HepG2 (cell line): ENCODE data around the gene GJE1. TPM values are rescaled to one million over a fixed set of nuclear protein-coding genes. Genes with fewer than 3 reads are reported as not detected.
A peak's percentile ranks its signal among the peaks of the same experiment; 100 is the strongest.

Source experiments
- ATAC-seq: fragments of 200-7000 bp; cut with Tn5 transposase; 3 replicates; pipeline ENCODE4 v1.9.1; 2020; ENCODE audit warnings: mild to moderate bottlenecking, moderate library complexity
- BruUV-seq: library from RNA; stranded (reverse); fragments of 400-500 nt; replicated peaks from 2 replicates; lab custom pipeline; 2021; lab: Mats Ljungman, UMichigan
- CTCF ChIA-PET: fragments of 300-600 bp; formaldehyde crosslinking; extraction: SDS; loops from one replicate; lab custom pipeline; 2021; ENCODE audit warnings: low total read pairs, inconsistent platforms, low intra/inter-chr PET ratio; lab: Yijun Ruan, JAX
- POLR2A ChIA-PET: fragments of 350-600 bp; sonication (Branson Sonifier 250); formaldehyde crosslinking; loops from one replicate; lab custom pipeline; 2020; ENCODE audit warnings: antibody characterized with exemption, inconsistent platforms; lab: Yijun Ruan, JAX
- DNase-seq: peaks from one replicate; pipeline ENCODE4 v3.0.0-alpha.2; 2015; ENCODE audit warnings: low spot score
- FAIRE-seq: peaks from 3 replicates; lab custom pipeline; 2011; peaks lifted over from hg19 to GRCh38; lab: Jason Lieb, UNC
- H2AFZ ChIP-seq: one replicate; pipeline ENCODE4 v1.6.1; 2011; ENCODE audit warnings: low read length, inconsistent platforms
- H3K27ac ChIP-seq: fragments of 300-600 bp; 3 replicates; pipeline ENCODE4 v1.8.0; 2011; ENCODE audit warnings: mixed run types, mild to moderate bottlenecking, mixed read lengths, low read length, inconsistent platforms; ENCODE audit not compliant: insufficient read depth; ENCODE audit errors: extremely low read length
- H3K27me3 ChIP-seq, 2 experiments: fragments of 200-600 bp in 1 of 2; 2 replicates in 1 of 2; 3 replicates in 1 of 2; pipeline versions ENCODE4 v1.6.0 to v1.8.0; 2011; ENCODE audit warnings: low read length in 2 of 2, mild to moderate bottlenecking in 2 of 2, moderate library complexity in 2 of 2, inconsistent platforms in 1 of 2; ENCODE audit not compliant: insufficient read depth in 2 of 2, control insufficient read depth in 1 of 2
- H3K36me3 ChIP-seq, 2 experiments: fragments of 200-600 bp in 1 of 2; replicated peaks in 1 of 2; 2 replicates in 1 of 2; 3 replicates in 1 of 2; pipeline versions ENCODE4 v1.5.1 to v1.8.0; 2011; ENCODE audit warnings: low read length in 2 of 2, inconsistent platforms in 1 of 2; ENCODE audit not compliant: insufficient read depth in 2 of 2, control insufficient read depth in 1 of 2
- H3K4me1 ChIP-seq: 2 replicates; pipeline ENCODE4 v1.5.1; 2012; ENCODE audit warnings: low read length, inconsistent platforms; ENCODE audit not compliant: insufficient read depth
- H3K4me2 ChIP-seq: 2 replicates; pipeline ENCODE4 v1.6.0; 2011; ENCODE audit warnings: low read depth, low read length, inconsistent platforms
- H3K4me3 ChIP-seq, 3 experiments: fragments of 200-600 bp in 1 of 3; sonication (generic), shearing (Covaris generic) in 1 of 3; replicated peaks in 1 of 3; 2 replicates each; pipeline ENCODE4 v1.5.1; 2011 to 2016; ENCODE audit warnings: low read length in 3 of 3, inconsistent platforms in 2 of 3, low read depth in 2 of 3, mild to moderate bottlenecking in 2 of 3, control low read depth in 1 of 3, mixed read lengths in 1 of 3; ENCODE audit not compliant: insufficient read depth in 1 of 3
- H3K79me2 ChIP-seq: one replicate; pipeline ENCODE4 v1.6.1; 2011; ENCODE audit warnings: low read length, inconsistent platforms; ENCODE audit not compliant: insufficient read depth
- H3K9ac ChIP-seq: 2 replicates; pipeline ENCODE4 v1.6.0; 2011; ENCODE audit warnings: mild to moderate bottlenecking, low read depth, low read length, inconsistent platforms; ENCODE audit not compliant: insufficient read depth
- H3K9me3 ChIP-seq: 2 replicates; pipeline ENCODE4 v1.5.1; 2012; ENCODE audit warnings: mild to moderate bottlenecking, low read length
- H4K20me1 ChIP-seq: 2 replicates; pipeline ENCODE4 v1.6.0; 2011; ENCODE audit warnings: inconsistent platforms, mild to moderate bottlenecking, low read length, moderate library complexity; ENCODE audit not compliant: insufficient read depth
- IRF1 ChIP-seq: sonication (generic); formaldehyde crosslinking; IDR thresholded peaks from 2 replicates; pipeline ENCODE4 v1.4.0; 2020; ENCODE audit warnings: low read depth, mild to moderate bottlenecking, missing genetic modification reagents
- PHF20 ChIP-seq: sonication (generic); formaldehyde crosslinking; IDR thresholded peaks from 2 replicates; pipeline ENCODE4 v1.5.0; 2020; ENCODE audit warnings: mild to moderate bottlenecking, missing genetic modification reagents
- PHF21A ChIP-seq: sonication (generic); formaldehyde crosslinking; IDR thresholded peaks from 2 replicates; pipeline ENCODE4 v1.5.0; 2020; ENCODE audit warnings: mild to moderate bottlenecking, missing genetic modification reagents
- THYN1 ChIP-seq: sonication (generic); formaldehyde crosslinking; IDR thresholded peaks from 2 replicates; pipeline ENCODE4 v1.8.1; 2023; ENCODE audit warnings: low read depth, mild to moderate bottlenecking, moderate library complexity, missing genetic modification reagents, borderline replicate concordance
- ZNF317 ChIP-seq: sonication (generic); formaldehyde crosslinking; IDR thresholded peaks from 2 replicates; pipeline ENCODE4 v1.5.0; 2020; ENCODE audit warnings: mild to moderate bottlenecking, missing genetic modification reagents
- ZNF382 ChIP-seq: sonication (generic); formaldehyde crosslinking; IDR thresholded peaks from 2 replicates; pipeline ENCODE4 v1.5.0; 2020; ENCODE audit warnings: missing genetic modification reagents, mild to moderate bottlenecking, borderline replicate concordance
- ZSCAN31 ChIP-seq: sonication (generic); formaldehyde crosslinking; IDR thresholded peaks from 2 replicates; pipeline ENCODE4 v1.5.0; 2020; ENCODE audit warnings: low read depth, mild to moderate bottlenecking, missing genetic modification reagents
- in situ Hi-C: cut with HindIII; loops from 2 replicates; pipeline ENCODE4 v1.10.0; 2017; ENCODE audit warnings: low pct_unique_long_range_greater_than_20kb; ENCODE audit not compliant: extremely low pct_ligation_motif_present
- intact Hi-C: fragments of 100-400 bp; cut with micrococcal nuclease; formaldehyde crosslinking; loops from one replicate; pipeline ENCODE4 v1.10.0; 2022; ENCODE audit not compliant: unreplicated experiment
- polyA plus RNA-seq, 8 experiments: library from polyadenylated mRNA; depleted of rRNA in 3 of 8; stranded (reverse) in 7 of 8; unstranded in 1 of 8; fragments of >200 nt; fragmentation: Illumina TruSeq in 4 of 8; extraction: Trizol in 4 of 8; gene quantifications; 2 replicates each; pipeline versions ENCODE4 v1.2.1 to v1.2.3, GENCODE V29; 2011 to 2016; ENCODE audit warnings: low read depth in 4 of 8, missing spikeins in 1 of 8, mixed read lengths in 1 of 8; ENCODE audit not compliant: insufficient read depth in 1 of 8
- total RNA-seq, 5 experiments: library from RNA; depleted of rRNA; stranded (reverse); fragments of >200 nt; fragmentation: Illumina TruSeq; extraction: Trizol; gene quantifications; 2 replicates each; pipeline ENCODE4 v1.2.3, GENCODE V29; 2016; ENCODE audit warnings: low read depth in 1 of 5
- TF ChIP-seq, protein P1 (sequence below): sonication (generic); formaldehyde crosslinking; IDR thresholded peaks from 2 replicates; pipeline ENCODE4 v1.8.0; 2023; ENCODE audit warnings: mild to moderate bottlenecking, missing genetic modification reagents
- TF ChIP-seq, protein P2 (sequence below): sonication (generic); formaldehyde crosslinking; IDR thresholded peaks from 2 replicates; pipeline ENCODE4 v1.4.0; 2020; ENCODE audit warnings: mild to moderate bottlenecking, missing genetic modification reagents
- TF ChIP-seq, protein P3 (sequence below): sonication (generic); formaldehyde crosslinking; IDR thresholded peaks from 2 replicates; pipeline ENCODE4 v1.4.0; 2020; ENCODE audit warnings: missing genetic modification reagents

GJE1 gene
- total and polyA plus RNA-seq, 2 of the 13 experiments (the other 11 are each of a cell fraction or from before 2014, with no cell fraction given), result not detected

DNA sequence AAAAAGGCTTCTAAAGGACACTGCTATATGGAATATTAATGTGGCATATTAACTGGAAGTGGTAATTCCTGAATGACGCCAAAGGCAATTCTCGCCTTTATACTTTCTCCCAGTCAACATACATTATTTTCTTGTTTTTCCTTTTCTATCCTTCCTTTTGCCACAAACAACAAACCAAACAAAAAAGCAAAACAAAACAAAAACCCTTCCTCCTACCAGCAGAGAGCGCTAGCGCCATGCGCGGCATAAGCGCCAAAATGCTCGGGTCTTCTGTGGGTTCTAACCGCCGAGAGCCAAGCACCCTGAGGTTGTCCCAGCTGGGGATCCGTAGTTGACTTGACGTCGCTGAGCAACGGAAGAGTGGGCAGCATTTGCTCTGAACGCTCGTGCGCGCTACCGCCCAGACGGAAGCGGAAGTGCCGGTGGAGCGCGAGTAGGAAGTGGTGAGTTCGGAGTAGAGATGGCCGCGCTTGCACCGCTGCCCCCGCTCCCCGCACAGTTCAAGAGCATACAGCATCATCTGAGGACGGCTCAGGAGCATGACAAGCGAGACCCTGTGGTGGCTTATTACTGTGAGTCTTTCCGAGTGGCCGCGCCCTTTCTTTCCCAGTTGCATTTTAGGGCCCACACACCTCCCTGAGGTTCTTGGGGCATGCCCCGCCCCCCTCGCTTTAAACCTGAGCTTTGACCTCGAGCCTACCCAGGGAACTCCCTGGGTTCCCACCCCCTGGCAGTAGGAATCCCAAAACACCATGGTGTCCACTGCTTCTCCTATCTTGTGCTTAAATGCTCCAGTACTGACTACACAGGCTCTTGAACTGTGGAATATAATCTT lies 14.3 kb downstream of the GJE1 start, which contains the start of the genes NMBR and VTA1 (continued):
- TF ChIP-seq, protein P1, sequence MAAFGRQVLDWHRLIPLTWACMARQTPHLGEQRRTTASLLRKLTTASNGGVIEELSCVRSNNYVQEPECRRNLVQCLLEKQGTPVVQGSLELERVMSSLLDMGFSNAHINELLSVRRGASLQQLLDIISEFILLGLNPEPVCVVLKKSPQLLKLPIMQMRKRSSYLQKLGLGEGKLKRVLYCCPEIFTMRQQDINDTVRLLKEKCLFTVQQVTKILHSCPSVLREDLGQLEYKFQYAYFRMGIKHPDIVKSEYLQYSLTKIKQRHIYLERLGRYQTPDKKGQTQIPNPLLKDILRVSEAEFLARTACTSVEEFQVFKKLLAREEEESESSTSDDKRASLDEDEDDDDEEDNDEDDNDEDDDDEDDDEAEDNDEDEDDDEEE, result peak; percentile 64; the same call in 1 of the 2 replicates
- TF ChIP-seq PHF21A (CRISPR knock-in tag), result peak; percentile 97
- TF ChIP-seq, protein P2, sequence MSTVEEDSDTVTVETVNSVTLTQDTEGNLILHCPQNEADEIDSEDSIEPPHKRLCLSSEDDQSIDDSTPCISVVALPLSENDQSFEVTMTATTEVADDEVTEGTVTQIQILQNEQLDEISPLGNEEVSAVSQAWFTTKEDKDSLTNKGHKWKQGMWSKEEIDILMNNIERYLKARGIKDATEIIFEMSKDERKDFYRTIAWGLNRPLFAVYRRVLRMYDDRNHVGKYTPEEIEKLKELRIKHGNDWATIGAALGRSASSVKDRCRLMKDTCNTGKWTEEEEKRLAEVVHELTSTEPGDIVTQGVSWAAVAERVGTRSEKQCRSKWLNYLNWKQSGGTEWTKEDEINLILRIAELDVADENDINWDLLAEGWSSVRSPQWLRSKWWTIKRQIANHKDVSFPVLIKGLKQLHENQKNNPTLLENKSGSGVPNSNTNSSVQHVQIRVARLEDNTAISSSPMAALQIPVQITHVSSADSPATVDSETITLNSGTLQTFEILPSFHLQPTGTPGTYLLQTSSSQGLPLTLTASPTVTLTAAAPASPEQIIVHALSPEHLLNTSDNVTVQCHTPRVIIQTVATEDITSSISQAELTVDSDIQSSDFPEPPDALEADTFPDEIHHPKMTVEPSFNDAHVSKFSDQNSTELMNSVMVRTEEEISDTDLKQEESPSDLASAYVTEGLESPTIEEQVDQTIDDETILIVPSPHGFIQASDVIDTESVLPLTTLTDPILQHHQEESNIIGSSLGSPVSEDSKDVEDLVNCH, result no peak
- peak; percentile 100 for TF ChIP-seq PHF20
- TF ChIP-seq ZNF382 (CRISPR knock-in tag), result no peak
- peak; percentile 92; the same call in 1 of the 2 replicates for TF ChIP-seq ZSCAN31 (CRISPR knock-in tag)

DNA sequence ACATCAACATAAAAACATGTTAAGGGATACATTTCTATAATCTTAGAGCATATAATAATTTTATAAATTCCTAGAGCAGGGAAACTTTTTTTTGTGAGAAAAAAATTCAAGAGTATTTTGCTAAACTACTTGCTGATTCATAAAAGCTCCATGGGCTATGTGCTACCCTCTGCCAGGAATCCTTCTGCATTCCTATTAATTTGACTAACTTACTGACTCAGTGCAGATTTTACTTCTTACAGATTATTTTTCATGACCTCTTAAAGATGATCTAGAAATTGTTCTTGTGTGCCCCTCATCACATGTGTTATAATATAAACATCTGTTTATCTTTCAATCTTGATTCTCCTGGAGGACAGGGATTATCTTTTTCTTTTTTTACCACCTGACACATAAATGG lies 20.0 kb downstream of the GJE1 start:
- peaks cover 97% of the 10 kb centered on the region for H3K79me2 ChIP-seq
- no peaks in the 10 kb centered on the region for H3K27me3 ChIP-seq
- ChIA-PET POLR2A (no interaction called here), CTCF (no interaction called here)
- ATAC-seq (no peak), FAIRE-seq (no peak), DNase-seq (no peak)
- no peak overlapping the region for H3K9ac ChIP-seq
- no peak overlapping the region for H3K4me3 ChIP-seq
- peaks cover 19% of the 10 kb centered on the region for H4K20me1 ChIP-seq
- intact Hi-C loops, result no loop called here
- BruUV-seq, result no TSS peak
- H3K27ac ChIP-seq, result no peak overlapping the region
- H2AFZ ChIP-seq, result no peak overlapping the region
- no peaks in the 10 kb centered on the region for H3K9me3 ChIP-seq
- no peak overlapping the region for H3K4me2 ChIP-seq
- H3K4me1 ChIP-seq, result peaks cover 27% of the 10 kb centered on the region
- in situ Hi-C loops, result no loop called here
- peaks cover 0 to 13% of the 10 kb centered on the region in 2 experiments; a peak in 2 of 5 replicates for H3K36me3 ChIP-seq
- no peak for TF ChIP-seq ZNF317 (CRISPR knock-in tag)
- TF ChIP-seq, protein P3, sequence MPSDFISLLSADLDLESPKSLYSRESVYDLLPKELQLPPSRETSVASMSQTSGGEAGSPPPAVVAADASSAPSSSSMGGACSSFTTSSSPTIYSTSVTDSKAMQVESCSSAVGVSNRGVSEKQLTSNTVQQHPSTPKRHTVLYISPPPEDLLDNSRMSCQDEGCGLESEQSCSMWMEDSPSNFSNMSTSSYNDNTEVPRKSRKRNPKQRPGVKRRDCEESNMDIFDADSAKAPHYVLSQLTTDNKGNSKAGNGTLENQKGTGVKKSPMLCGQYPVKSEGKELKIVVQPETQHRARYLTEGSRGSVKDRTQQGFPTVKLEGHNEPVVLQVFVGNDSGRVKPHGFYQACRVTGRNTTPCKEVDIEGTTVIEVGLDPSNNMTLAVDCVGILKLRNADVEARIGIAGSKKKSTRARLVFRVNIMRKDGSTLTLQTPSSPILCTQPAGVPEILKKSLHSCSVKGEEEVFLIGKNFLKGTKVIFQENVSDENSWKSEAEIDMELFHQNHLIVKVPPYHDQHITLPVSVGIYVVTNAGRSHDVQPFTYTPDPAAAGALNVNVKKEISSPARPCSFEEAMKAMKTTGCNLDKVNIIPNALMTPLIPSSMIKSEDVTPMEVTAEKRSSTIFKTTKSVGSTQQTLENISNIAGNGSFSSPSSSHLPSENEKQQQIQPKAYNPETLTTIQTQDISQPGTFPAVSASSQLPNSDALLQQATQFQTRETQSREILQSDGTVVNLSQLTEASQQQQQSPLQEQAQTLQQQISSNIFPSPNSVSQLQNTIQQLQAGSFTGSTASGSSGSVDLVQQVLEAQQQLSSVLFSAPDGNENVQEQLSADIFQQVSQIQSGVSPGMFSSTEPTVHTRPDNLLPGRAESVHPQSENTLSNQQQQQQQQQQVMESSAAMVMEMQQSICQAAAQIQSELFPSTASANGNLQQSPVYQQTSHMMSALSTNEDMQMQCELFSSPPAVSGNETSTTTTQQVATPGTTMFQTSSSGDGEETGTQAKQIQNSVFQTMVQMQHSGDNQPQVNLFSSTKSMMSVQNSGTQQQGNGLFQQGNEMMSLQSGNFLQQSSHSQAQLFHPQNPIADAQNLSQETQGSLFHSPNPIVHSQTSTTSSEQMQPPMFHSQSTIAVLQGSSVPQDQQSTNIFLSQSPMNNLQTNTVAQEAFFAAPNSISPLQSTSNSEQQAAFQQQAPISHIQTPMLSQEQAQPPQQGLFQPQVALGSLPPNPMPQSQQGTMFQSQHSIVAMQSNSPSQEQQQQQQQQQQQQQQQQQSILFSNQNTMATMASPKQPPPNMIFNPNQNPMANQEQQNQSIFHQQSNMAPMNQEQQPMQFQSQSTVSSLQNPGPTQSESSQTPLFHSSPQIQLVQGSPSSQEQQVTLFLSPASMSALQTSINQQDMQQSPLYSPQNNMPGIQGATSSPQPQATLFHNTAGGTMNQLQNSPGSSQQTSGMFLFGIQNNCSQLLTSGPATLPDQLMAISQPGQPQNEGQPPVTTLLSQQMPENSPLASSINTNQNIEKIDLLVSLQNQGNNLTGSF (CRISPR knock-in tag), result no peak
- TF ChIP-seq THYN1, result no peak
- TF ChIP-seq IRF1 (CRISPR knock-in tag), result no peak
